ENCODE data around the gene CACNA2D4.

GRCh38 chr12:1937481-1938224 is 19.2 kb upstream of the CACNA2D4 start:
- no peak for TF ChIP-seq CTCF (IDR thresholded peaks at IDR 0.05; ENCODE audit: low read depth, low read length)
- no peak for TF ChIP-seq EZH2phosphoT487 (IDR thresholded peaks at IDR 0.05; ENCODE audit: low read depth)
